Amniotic stem cell (primary cell): ENCODE data around the gene SCCPDH.
A peak's percentile ranks its signal among the peaks of the same experiment; 100 is the strongest.

Experiments used
- DNase-seq: peaks from one replicate; lab custom pipeline; 2025; lab: John Stamatoyannopoulos, UW

The SCCPDH gene

DNA sequence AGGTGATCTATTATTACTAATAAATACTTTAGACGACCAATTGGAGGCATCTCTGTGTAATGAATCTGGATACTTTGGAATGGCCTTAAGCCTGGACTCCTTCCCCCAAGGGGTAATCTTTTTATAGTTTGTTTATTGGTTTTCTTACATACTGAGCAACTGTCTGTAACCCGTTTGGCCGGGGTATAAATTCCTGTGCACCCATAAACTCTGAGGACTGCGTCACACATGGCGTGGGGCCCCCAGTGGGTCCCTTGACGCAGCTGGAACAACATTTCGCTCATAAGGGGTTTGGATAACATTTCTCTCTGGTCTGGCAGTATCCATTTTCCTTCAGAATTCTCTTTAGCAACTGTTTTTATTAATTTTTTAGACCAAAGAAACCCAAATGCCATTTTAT is 26.5 kb downstream of the SCCPDH start:
- DNase-seq, result no peak

DNA sequence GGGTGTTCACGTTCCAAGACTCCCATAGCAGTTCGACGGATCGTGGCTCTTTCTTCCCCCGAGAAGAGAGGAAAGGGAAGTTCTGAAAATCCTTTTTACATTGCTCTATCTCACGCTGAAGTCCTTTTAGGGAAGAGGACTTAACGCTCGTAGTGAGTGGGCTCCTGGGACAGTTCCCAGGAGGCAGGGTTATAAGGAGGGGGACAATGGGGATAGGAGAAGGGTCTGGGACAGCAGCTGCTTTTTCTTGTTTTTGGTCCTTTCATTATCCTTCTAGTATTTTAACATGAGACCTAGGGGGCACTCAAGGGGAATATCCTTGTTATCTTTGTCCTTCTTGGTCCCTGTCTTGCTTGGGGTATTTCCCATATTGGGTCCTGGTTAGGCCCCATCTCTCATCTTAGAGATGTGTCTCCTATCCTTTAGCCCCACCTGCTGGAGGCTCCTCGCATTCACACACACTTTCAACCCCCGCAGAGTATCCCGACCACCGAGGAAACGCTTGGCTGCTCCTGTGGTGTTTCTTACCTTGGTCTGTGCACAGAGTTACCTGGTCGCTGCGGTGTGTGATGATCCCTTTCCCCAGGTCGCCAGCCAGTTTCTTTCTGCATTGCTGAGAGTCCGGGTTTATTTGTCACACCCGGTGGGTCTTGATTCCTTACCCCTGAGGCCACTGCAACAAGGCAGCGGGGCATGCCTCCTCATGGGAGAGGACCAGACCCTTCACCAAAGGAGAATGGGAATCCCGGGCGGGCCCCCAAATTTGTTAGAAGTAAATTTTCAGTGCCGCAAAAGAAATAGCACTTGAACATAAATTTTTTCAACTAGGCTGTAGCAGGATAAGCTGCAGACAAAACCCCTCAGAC is 29.7 kb downstream of the SCCPDH start:
- peak; percentile 36 for DNase-seq

DNA sequence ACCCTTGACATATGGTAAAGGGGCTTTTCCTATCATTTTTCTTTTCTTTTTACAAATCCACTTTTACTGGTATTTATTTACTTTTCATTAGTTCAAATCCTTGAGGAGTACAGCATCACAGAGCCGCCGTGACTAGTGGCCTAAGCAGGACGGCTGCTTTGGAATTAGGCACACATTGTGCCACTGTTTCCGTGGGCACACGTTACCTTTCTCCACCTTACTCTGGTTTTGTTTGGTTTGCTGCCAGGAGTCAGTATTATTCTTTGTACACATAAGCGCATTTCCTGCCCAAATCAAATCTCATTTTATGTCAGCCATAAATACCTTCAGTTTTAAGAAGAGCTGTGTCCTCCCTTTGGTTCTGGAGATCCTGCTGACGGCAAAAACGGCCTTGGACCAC is 31.2 kb downstream of the SCCPDH start:
- no peak for DNase-seq

DNA sequence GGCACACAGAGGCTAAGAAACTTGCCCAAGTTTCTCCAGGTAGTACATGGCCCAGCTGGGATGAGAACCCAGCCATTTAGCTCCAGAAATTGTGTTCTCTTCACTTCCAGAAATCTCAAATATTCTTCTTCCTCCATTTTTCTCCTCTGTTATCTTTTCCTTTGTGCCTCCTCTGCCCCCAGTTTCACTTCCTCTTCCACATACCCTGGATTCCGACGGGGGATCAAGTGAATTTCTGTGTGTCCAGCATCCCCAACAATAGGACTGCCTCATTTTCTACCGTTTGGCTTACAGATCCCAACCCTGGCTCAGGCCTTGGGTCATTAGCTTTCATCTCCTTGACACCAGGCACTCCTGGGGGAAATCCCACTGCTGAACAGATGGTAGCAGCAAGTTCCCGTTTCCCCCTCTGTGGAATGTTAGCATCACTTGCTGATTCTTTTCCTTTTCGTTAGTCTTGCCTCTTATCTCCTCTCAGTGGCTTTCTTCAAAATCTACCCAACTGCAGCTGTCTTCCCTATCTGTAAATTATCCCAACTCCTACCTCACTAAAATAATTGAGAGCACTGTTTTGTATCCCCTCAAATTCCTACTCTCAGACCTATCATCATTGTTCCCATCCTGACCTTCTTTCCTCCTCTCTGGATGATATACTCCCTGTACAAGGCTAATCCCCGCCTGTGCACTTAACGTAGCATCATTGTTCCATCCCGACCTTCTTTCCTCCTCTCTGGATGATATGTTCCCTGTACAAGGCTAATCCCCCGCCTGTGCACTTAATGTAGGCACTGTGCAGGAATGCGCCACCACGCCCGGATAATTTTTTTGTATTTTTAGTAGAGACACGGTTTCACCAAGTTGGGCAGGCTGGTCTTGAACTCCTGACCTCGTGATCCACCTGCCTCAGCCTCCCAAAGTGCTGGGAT is 36.5 kb downstream of the SCCPDH start:
- DNase-seq, result no peak

DNA sequence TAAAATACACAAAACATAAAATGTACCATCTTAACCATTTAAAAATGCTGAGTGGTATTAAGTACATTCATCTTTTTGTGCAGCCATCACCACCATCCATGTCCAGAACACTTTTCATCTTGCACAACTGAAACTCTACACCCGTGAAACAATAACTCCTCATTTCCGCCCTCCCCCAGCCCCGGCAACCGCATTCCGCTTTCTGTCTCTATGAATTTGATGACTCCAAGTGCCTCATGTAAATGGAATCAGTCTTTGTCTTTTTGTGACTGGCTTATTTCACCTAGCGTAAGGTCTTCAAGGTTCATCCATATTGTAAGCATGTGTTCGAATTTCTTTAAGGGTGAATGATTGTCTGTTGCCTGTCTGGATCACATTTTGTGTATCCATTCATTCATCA is 37.2 kb downstream of the SCCPDH start:
- DNase-seq, result peak; percentile 23

DNA sequence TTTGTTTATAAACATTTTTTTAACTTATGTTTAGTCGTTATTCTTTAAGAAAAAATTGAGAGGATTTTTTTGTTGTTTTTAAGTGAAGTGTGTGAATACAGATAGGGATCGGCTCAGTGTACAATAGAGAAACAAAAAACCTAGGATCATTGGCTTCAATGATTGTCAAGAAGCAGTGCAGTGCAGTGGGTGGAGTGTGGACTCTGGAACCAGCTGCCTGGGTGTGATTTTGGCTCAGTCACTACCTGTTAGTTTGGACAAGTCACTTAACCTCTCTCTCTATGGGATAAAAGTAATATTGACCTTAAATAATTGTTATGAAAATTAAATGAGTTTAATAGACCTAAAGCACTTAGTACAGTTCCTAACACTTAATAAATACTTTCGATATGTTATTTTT is 41.3 kb downstream of the SCCPDH start:
- DNase-seq, result no peak

DNA sequence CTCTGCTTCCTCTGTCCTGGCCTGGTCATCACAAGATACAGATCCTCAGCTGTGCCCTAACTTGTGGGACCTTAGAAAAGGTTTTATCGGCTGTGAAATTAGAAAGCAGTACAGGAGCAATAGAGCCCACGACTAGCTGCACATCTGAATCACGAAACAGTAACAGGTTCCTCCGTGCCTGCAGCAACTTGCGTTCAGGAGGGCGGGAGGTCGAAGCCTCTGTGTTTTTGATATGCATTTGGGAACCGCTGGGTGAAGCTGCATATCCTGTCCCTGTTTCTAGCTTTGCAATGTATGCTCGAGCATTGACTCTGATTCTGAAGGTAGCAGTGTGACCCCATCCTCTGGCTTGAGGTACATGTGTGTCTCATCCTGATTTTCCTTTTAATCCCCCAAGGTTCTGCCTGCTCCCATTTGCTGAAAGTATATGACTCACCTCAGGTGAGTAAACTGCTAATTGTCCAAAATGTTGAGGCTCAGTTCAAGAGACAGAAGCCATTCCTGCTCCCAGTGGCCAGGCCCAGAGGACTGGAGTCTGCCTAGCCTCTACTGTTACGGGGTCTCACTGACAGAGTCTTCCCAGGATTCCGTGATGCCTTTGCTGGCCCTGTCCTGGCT is 44.3 kb downstream of the SCCPDH start:
- no peak for DNase-seq

DNA sequence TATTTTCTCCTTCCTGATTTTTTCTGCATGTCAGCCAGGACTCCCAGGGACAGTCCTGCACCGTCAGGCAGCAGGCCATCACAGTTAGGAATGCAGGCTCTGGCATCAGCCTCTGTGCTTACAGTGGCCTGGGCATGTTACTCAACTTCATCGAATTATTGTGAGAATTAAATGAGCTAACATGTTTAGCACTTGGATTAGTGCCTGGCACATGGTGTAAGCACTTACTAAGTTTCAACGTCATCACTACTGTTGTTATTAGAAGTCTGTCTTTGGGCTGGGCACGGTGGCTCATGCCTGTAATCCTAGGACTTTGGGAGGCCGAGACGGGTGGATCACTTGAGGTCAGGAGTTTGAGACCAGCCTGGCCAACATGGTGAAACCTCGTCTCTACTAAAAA is 45.1 kb downstream of the SCCPDH start:
- no peak for DNase-seq

DNA sequence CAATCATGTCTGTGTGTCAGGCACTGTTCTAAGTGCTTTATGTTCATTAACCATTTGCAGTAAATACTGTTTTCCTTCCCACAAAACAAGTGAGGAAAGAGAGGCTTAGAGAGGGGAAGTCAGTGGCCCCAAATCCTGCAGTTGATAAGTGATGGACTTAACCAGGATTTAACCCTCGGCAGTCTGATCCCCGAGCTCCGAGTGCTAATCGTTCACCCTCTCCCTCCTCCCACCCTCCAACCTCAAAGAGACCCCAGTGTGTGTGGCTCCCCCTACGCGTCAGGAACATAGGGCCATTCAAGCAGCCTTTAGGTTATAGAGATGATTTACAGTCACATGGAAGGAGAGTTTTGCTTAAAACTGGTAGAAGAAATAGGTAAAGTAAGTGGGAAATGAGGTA is 47.2 kb downstream of the SCCPDH start:
- no peak for DNase-seq

DNA sequence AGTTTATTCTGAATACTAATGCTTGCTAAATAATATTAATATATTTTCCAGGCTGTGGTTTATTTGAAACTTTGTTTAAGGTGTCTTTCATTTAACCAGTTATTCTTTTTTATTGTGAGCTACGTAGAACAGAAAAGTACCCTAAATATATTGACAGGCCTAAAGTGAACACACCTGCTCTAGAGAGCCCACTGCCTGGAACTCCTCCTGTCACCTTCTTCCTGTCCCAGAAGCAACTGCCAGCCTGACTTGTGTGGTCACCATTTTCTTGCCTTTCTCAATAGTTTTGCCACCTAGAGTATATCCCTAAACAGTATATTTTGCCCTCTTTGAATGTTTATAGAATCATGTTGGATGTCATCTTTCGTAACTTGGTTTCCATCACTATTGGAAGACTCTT is 48.5 kb downstream of the SCCPDH start:
- no peak for DNase-seq

DNA sequence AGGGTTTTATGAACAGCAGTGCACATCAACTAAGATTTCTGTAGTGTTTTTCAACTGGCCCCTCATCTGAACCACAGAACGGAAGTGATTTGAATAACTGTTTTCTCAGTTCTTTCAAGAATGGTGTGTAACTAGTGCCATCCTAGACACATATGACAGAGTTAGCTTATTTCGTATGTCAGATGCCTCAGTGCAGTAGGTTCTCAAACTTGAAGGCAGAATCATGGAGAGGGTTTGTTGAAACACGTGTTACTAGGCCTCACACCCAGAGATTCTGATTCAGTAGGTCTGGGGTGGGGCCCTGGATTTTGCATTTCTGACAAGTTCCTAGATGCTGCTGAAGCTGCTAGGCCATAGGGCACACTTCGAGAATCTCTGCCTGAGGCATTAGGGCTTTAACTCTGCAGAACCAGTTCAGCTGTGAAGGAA is 49.0 kb downstream of the SCCPDH start:
- no peak for DNase-seq

DNA sequence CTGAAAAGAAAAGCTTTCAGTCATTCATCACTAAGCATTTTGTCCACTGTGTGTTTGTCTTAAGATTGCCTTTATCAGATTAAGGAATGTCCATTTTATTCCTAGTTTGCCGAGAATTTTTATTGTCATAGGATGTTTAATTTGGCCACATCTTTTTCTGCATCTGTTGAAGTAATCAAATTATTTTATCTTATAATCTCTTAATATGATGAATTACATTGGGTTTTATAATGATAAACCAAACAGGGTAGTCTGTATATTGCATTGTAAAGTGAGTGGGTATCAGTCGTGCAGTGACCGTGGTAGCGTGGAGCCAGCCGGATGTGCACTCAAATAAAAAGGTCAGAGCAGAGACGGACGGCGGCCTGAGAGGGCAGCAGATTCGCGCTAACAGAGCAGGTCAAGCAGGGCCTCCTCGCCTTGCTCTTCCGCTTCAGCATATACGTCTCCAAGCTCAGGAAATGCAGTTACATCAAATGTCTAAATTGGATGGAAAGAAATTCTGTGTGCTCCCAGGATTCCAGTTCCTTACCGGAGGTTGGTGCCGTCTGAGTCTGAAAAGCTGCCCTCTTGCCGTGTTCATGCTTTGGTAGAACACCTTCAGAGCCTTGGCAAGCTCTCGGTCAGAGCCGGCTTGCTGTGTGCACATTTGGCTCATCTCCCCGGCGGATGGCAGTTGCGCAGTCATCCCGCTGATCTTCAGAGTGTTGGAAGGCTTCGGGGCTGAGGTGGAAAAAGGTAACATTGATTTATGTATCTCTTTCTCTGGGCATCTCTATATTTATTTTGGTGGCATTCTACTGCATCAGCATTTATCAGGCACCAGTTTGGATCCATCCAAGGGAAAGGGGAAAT is 51.5 kb downstream of the SCCPDH start:
- DNase-seq, result no peak

DNA sequence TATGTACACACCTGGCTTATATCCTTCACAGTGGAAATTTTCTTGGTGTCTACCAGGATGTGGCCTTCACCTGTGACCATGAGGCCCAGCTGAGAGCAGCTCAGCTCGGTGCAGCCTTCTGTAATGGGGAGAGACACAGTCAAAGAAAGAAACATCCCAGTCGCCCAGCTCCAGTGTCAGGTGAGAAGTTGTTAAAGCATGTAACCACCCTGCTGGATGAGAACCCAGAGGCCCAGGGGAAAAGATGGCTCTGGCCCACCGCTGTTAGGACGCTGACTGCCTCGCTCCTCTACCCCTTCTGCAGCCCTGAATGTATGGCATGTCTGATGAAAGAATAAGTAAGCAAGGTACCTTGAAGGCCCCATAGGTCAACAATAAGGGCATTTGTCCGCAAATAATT is 52.7 kb downstream of the SCCPDH start:
- DNase-seq, result no peak

DNA sequence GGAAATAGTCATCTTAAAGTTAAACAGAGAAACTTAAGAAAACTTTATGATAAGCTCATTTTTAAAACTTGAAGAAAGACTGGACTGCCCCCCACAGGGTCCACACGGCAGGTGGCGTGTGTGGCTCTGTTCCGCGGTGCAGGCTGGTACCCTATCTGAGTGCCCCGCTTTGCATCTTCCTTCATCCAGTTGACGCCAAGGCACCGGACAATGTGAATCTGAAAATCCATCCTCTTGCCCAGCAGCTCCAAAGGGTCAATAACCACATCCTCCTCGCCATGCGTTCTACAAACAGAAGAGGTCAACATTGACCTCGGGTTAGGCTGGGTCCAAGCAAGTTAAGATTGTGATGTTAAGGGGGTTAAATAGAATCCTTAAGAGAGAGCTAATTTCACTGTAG is 54.5 kb downstream of the SCCPDH start:
- no peak for DNase-seq

DNA sequence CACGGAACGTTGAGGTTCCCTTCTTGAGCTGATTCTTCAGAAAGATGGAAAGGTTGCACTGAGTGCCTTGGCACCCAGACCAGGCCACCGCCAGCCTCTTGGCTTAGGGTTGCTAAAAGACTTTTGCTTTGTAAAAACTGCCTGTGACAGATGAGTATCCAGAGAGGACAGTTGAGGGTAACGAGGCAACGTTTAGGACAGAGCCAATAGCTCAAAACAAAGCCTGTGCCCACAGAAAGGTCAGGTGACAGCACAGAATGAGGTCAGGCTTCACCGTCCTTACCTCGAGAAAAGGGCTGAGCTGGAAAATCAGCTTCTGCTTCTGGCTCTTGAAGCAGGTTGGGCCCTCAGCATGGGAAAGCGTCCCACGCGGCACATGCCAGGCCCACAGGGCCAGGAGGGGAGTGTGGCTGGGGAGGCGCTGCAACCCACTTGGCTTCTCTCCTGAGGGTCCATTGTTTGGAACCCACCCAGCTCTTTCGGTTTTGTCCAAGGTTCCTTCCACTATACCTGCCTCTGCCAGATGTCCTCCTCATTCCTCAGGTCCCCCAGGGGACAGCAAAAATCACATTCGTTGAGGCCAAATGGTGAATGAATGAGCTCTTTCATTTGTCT is 55.5 kb downstream of the SCCPDH start:
- DNase-seq, result no peak

DNA sequence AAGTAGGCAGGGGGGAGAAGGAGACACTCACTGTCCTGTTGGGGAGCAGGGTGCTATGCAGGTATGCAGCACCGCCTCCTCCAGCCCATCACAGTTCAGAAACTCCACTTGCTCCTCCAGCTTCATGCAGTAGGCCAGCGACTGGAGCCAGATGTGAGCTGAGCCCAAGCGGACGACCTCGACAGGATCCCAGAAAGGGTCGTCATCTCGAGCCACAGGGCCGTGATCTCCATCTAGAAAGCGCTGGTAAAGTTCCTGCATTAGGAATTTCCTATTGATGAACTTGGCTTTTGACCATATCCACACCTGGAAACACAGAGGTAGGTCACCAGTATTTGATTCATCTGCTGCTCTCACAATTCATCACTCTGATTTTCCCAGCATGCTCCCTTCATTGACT is 56.1 kb downstream of the SCCPDH start:
- no peak for DNase-seq

DNA sequence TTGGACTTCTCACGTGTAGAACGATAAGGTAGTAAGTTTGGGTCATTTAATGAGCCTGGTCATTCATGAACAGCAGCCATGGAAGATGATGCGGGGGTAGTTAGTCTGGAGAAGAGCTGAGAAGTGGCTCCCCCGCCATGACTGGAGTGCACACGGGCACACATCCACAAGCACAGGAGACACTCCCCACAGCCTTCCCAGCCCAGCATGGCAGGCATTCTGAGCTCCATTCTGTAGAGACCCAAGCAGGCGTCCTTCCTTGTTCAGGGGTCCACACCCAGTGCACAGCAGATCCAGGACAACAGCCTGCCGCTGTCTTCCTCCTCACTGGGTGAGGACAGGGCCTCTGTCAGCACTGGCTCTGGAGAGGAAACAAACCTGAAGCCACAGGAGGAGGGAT is 57.0 kb downstream of the SCCPDH start:
- no peak for DNase-seq

DNA sequence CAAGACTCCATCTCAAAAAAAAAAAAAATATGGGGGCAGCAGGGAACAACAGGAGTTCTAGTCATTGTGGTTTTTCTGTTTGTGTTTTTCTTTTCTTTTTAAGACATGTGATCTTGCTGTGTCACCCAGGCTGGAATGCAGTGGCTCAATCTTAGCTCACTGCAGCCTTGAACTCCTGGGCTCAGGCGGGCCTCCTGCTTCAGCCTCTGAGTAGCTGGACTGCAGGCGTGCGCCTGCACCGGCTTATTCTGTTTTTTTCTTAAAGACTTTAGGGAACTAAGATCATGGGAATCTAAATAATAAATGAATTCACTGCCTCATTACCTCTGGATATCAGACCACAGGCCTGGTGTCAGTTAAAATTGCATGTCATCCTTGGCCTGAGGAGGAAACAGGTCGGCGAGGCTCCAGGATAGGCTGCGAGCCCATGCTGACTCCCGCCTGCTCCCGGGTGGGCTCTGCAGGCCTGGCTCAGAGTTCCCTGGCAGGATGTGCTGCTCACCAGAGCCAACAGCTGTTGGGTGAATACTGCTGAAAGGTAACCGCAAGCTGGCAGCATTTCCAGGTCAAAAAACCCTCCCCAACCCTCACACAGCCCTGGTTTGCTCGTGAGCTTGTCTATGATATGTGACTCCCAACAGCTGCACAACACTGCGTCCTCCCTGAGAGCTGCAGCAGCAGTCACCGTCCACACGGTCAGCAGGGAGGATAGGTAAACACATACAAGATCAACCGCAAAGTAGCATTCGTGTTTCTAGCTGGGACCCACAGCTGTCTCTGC is 58.1 kb downstream of the SCCPDH start:
- DNase-seq, result peak; percentile 4

DNA sequence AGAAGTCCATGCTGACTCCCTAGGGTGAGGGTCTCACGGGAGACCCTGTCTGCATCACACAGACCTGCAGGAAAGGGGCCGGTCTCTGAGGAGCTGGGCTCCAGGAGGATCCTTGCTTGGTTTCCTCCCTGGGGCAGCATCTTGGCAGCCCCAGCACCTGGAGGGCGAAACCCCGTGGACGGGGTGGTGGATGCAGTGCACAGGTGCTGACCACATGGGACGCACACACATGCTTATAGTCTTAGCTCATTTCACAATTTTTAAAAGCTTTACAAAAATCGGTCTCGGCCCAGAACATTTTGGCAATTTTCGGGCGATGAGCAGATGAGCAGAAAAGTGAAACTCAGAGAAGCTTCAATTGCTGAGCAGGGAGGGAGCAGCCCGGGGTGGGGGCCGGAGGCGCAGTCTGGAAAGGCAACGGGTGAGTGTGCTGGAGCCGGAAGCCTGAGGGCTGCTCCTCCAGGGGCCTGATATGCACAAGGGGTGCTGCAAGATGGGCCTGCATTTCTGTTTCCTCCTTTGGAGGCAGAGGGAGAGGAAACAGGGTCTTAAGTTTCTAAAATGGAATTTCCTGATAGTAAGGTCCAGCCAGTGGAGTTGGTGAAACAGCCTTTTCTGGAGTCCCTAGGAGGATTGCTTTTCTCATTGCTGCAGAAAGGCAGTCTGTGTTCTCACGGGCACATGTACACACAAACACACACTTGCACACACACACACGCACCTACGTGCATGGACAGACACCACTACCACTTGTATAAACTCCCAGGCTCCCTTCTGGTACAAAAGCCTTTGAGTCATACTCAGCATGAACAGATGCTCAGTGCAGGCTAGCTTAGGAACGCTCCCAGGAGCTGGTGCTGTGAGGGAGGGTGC is 60.6 kb downstream of the SCCPDH start:
- DNase-seq, result no peak
